ENCODE data around the gene ZNF385C.

The ZNF385C gene

GRCh38 chr17:42072323-42073187, 25.7 kb downstream of the ZNF385C start:
- DNase-seq = no peak

GRCh38 chr17:42071810-42072209, 26.5 kb downstream of the ZNF385C start:
- DNase-seq = no peak

GRCh38 chr17:42068979-42069378, 29.3 kb downstream of the ZNF385C start:
- DNase-seq = no peak

- peak; percentile 76 for DNase-seq
Observed at GRCh38 chr17:42067371-42068091, 30.7 kb downstream of the ZNF385C start.

- no peak for DNase-seq
Observed at GRCh38 chr17:42065201-42065600, 33.1 kb downstream of the ZNF385C start.

GRCh38 chr17:42062681-42063080, 35.6 kb downstream of the ZNF385C start:
- no peak for DNase-seq

GRCh38 chr17:42061646-42062487, 36.4 kb downstream of the ZNF385C start:
- DNase-seq = no peak

- no peak for DNase-seq
Observed at GRCh38 chr17:42060231-42060630, 38.0 kb downstream of the ZNF385C start.

- DNase-seq = no peak
Observed at GRCh38 chr17:42059815-42060214, 38.5 kb downstream of the ZNF385C start.

GRCh38 chr17:42058063-42058462, 40.2 kb downstream of the ZNF385C start:
- DNase-seq = no peak

GRCh38 chr17:42056635-42057034, 41.6 kb downstream of the ZNF385C start:
- no peak for DNase-seq

GRCh38 chr17:42055496-42055895, 42.8 kb downstream of the ZNF385C start:
- no peak for DNase-seq

GRCh38 chr17:42055027-42055426, 43.2 kb downstream of the ZNF385C start:
- no peak for DNase-seq

- no peak for DNase-seq
Observed at GRCh38 chr17:42053731-42054500, 44.4 kb downstream of the ZNF385C start.

- DNase-seq = no peak
Observed at GRCh38 chr17:42052346-42052877, 45.9 kb downstream of the ZNF385C start.

- DNase-seq = no peak
Observed at GRCh38 chr17:42051645-42052044, 46.6 kb downstream of the ZNF385C start.

- no peak for DNase-seq
Observed at GRCh38 chr17:42051013-42051400, 47.3 kb downstream of the ZNF385C start.

- peak; percentile 54 for DNase-seq
Observed at GRCh38 chr17:42050393-42051012, 47.8 kb downstream of the ZNF385C start, which contains the start of gene C17orf113. C17orf113 (minus strand) TSS chr17:42050601; CDS start chr17:42043376, 7,225 bp downstream.

GRCh38 chr17:42049834-42050392, 48.4 kb downstream of the ZNF385C start:
- DNase-seq = no peak

GRCh38 chr17:42047343-42047742, 50.9 kb downstream of the ZNF385C start:
- no peak for DNase-seq

GRCh38 chr17:42045719-42046118, 52.6 kb downstream of the ZNF385C start:
- no peak for DNase-seq

All from CD4-positive, alpha-beta T cell treated with Interleukin-10 for 1 hour (primary cell).